GM18867 (cell line): ENCODE results near the gene SRPK1.

ENCODE experiments used
- ATAC-seq: cut with Tn5 transposase; IDR thresholded peaks from one replicate; pipeline ENCODE4 v1.9.1; 2021; ENCODE audit warnings: mild to moderate bottlenecking, moderate library complexity; ENCODE audit not compliant: unreplicated experiment

Gene SRPK1

DNA sequence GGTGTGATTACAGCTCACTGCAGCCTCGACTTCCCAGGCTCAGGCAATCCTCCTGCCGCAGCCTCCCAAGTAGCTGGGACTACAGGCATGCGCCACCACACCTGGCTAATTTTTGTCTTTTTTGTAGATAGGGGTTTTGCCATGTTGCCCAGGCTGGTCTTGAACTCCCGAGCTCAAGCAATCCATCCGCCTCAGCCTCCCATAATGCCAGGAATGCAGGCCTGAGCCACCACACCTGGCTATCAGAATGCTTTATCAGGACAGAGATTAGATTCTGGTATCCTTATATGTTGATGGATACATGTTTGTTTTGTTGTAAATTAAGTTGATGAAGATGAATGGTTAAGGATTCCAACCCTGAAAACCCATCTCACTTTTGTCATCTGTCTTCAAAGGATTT lies 91.6 kb downstream of the SRPK1 start:
- no peak for ATAC-seq

DNA sequence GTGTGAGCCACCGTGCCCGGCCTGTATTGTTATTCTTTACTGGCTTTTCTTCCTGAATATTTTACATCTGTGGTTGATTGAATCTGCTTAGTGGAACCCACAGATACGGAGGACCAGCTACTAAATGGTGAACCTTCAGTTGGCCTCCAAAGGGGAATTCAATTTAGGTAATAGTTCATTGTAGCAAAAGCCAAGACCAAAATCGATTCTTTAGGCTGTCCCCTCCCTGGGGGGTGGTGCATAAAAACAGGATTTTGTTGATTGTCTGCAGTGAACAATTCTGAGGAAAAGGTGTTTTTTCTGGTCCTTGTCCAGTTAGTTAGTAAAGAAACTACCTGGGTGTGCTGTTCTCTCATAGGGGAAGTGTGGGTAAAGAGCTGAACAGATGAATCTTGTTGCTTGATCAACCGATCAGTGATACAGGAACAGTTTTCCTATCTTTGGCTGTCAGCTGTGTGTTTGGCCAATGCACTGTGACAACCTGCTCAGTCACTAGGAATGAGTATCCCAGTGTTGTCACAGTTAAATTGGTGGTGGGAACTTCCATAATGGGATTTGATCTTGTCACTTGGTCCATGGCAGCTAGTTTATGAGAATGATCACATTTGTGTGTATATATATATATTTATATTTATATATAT lies 96.2 kb downstream of the SRPK1 start:
- no peak for ATAC-seq

DNA sequence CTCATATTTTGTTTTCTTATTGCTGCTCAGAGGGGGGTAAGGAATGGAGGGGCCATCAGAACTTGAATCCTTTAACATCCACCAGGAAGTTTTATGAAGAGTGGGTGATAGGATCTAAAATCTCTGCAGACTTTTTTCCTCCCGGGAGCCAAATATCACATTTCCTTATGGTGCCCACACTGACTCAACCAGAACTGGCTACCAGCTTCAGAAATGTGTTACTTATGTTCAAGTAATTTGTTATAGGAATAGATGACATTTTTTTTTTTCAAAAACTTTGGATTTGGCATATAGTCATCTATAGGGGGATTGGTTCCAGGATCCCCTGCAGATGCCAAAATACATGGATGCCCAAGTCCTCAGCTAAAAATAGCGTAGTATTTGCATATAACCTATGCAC lies 97.3 kb downstream of the SRPK1 start:
- no peak for ATAC-seq

DNA sequence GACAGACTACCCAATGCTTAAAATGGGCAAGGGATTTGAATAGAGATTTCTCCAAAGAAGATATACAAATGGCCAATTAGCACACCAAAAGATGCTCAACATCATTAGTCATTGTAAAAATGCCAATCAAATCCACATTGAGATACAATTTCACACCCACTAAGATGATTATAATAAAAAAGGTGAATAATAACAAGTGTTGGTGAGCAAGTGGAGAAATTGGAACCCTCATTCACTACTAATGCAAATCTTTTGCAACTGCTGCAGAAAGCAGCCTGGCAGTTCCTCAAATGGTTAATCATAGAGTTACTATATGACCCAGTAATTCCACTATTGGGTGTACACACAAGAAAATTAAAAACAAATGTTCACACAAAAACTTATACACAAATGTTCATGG lies 103.4 kb downstream of the SRPK1 start:
- no peak for ATAC-seq

DNA sequence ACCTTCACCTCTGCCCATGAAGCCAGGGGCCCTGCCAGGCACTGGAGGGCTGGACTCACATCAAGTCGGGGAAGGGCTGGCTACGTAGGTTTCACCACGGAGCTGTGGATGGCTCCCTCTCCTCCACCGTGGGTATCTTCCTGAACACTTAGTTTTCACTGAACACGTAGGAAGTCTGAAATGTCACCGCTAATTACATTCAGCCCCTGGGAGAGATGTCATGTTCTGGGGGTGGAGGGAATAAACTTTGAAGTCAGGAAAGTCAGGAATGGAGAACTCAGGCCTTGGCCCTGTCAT lies 109.3 kb downstream of the SRPK1 start:
- no peak for ATAC-seq

DNA sequence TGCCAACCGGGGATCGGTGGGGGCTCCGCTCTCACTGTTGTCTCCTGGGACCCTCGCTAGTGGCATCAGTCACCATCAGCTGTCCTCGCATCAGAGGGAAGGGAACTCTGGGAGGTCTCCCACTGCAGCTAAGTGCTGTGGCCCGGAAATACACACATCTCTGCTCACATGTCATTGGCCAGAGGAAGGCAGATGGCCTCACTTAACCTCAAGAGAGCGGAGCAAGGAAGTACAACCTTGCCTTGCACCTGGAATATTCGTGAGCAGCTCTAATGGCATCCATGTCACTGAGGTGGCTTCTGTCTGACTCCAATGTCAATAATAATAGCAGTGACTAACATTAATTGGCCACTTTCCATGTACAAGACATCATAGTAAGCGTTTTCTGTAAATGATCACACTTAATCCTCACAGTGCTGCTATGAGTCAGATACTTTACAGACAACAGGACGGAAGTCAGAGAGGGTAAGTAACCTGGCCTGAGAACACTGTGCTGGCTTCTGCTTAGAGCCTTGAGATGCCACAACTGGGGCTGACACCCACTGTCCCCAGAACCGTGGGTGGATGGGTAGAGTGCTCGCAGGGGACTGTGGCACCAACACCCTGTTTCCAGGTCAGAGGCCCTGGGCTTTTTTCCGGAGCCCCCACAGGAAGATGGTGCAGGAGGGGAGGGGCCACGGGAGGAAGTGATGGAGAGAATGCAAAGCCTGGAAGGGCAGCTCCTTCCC lies 109.8 kb downstream of the SRPK1 start:
- no peak for ATAC-seq

DNA sequence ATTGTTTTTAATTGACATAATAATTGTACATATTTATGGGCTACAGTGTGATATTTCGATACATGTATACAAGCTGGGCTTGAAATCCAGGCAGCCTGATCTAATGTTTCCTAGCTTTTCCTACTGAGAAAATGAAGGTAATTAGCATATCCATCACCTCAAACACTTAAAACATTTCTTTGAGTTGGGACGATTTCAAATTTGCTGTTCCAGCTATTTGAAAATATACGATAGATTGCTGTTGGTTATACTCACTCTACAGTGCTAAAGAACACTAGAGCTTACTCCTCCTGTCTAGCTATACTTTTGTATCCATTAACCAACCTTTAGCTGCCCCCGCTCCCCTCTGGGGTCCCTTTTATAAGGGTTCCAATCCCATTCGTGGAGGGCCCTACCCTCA lies 111.1 kb downstream of the SRPK1 start:
- ATAC-seq: no peak

DNA sequence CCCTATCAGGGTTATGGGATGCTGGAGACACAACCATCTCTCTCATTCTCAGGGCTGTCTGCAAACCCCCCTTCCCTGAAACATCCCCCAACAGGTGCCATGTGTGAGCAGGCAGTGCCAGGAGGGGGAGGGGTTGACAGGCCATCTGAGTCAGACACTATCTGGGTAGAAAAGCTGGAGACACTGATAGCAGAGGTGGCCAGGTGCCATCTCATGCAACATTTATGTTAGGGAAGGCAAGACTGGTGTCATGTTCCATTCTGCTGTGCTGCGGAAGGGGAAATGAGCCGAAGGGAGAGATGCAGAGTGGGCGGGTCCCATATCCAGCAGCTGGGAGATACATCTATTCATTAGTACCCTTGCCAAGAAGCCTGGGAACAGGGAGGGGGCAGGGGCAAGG lies 112.2 kb downstream of the SRPK1 start:
- no peak for ATAC-seq

DNA sequence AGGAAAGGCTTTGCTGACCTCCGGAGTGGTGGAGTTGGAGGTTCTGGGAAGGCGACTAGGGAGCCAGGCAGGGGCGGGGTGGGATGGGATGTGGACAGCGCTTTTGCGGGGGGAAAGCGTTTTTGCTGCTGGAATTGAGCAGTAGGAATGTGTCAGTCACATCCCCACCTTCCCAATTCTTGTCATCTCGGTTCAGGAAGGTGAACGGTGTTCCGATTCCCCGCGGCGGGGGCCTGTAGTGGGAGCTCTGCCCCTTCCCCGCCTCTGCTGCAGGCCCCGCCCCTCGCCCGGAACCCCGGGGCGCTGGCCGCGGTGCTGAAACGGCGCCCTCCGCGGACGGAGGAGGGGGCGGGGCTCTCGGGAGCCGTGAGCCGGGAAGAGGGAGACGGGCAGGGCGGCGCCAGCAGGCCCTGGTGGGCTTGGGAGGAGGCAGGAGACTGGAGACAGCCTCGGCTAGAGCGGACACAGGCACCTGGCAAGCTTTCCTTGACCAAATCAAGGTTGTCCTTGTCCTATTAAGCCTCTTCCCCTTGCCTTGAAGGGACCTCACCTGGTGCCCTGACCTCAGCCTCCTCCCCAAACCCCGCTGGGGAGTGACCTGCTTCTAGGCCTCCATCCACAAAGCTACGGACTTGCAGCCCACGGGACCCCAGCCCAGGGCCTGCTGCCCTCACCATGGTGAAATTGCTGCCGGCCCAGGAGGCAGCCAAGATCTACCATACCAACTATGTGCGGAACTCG lies 115.7 kb downstream of the SRPK1 start, which contains the start of gene LHFPL5:
LHFPL5 (plus strand) TSS at position 357 of the 741 bp plus-strand sequence; CDS start at position 676, 319 bp downstream.
- no peak for ATAC-seq

DNA sequence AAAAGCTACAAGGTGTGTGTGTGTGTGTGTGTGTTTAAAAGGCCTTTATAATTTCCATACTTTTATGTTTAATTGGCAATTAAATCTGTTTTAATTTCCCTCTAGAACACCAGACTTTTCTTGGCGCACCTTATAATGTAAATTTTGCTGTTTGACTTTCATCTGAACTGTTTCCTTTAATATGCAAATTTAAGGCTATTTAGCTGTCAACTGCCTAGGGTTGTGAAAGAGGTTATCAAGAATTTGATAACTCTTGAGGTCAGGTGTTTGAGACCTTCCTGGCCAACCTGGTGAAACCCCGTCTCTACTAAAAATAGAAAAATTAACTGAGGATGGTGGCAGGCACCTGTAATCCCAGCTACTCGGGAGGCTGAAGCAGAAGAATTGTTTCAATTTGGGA lies 119.8 kb downstream of the SRPK1 start:
- no peak for ATAC-seq

DNA sequence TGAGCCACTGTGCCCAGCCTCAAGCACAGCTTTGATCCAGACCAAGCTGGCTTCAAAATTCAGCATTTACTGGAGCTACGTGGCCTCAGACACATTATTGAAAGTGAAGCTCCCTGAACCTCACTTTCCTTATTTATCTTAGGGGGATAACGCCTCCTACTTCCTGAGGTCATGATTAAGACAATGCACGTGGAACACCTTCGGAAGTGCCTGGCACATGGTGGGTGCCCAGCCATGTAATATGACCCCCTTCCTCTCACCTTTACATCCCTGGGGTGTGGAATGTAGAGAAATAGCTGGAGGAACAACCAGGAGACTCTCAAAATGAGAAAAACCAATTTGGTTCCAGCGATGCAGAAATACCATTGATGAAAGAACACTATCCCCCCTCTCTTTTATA lies 122.2 kb downstream of the SRPK1 start:
- no peak for ATAC-seq

DNA sequence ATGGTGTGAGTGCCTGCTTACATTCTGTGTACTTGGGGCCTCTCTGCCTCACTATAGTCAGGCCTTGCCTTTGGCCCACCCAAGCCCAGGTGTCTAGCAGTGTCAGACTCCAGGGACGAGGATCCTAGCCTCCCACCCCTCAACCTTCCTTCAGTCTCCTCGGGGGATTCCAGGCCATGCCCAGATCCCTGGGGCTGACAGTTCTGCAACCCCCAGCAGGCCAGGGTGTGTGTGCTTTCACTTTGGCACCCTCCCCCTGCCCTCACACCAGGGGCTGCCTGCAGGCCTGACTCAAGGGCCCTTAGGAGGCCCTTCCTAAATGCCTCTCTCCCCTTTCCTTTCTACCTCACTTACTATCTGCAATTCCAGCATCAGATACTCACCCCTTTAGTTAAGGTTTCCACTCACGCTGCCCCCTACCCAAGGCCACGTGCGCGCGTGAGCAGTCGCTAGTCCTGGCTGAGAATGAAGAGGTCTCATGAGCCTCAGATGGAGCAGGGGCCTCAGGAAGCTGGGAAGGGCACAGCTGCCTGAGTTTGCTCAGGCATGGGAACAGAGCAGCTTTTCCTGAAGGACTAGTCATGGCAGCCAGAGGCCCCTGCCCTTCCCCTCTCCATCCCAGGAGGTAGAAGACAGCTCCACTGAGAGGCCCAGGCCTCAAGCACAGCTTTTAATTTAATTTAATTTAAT lies 122.9 kb downstream of the SRPK1 start:
- no peak for ATAC-seq

DNA sequence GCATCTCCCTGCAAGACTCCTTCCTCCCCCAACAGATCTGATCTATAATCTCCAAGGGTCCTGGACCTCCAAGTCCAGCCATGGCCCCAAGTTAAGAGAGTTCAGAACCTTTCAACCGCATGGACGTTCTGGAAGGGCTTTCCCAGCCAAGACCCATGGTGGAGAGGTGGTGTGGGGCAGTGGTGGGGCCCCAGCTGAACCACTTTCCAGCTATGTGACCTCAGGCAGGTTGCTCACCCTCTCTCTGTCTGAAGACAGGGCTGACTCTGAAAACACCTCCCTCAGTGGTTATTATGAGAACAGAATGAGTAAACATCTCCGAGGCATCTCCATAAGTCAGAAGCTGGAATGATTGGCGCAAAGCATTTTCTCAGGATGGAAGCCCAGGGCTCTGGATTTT lies 124.7 kb downstream of the SRPK1 start:
- ATAC-seq: no peak

DNA sequence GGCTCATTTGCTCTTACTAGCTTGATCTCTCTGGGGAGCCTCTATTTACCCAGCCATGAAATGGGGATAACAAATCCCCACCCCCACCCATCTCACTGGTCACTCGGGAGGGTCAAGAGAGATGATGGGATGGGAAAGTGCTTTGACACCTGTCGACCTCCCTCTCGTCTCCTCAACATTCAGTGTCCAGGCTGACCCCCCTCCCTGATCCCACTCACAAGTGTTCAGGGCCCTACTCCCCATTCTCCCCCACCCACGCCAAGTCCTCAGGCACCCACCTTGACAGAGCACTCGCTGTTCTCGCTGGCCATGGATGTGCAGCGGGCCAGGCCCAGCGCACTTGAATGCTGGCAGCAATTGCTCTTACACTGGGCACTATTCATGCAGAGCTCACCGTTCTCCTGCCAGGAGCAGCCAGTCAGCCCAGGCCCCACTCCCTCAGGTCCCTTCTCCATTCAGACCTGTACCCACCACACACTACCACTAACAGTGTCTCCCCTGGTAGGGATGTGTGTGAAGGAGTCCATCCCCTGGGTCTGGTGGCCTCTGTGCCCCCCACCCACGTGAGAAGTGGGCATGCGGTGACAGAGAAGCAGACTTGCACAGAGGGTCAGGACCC lies 125.3 kb downstream of the SRPK1 start:
- no peak for ATAC-seq

DNA sequence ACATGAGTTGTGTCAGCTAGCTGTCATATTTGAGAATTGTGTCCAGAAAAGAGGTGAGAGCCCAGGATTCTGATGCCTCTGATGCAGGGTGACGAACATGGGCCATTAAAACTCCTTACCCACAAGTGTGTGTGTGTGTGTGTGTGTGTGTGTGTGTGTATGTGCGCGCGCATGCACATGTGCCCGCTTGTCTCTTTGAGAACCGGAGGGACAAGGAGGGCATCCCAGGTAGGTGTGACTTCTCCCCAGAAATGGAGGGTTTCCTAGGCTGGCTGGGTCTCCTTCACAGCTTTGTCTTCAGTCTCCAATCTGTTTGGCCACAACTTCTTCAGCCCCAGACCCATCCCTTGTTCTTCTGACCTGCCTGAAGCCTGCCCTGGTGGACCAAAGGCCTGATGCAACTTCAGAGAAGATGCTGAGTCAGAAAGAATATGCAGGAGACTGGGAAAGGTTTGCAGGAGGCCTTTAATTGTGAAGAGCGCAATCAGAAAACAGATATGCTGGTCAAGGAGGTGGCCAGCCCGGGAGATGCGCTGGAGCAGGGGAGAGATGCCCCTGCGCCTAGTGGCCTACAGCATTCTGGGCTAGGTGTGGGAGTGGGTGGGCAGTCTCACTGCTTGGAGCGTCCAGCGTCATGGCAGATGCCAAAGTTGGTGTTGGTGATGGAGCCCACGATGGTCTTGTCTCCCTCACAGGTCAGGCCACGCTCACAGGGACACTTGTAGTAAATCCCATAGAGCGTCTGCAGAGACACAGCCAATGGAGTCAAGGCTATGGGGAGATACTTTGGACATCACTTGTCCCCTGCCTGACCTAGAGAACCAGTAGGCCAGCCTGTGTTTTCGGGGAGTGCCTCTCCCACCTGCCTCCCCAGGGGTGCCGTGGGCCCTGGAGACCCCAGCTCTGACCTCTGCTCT lies 126.1 kb downstream of the SRPK1 start:
- no peak for ATAC-seq

DNA sequence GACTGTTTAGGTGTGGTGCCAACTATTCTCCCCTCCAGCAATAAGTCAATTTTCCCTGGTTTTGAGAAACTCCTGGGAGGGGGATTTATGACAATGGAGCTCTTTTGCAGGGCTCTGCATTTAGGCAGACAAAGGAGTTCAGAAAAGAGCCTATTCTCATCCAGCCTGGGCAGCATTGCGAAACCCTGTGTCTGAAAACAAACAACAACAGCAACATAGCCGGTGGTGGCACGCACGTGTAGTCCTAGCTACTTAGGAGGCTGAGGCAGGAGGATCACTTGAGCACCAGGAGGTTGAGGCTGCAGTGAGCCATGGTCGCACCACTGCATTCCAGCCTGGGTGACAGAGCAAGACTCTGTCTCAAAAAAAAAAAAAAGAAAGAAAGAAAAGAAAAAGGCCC lies 130.2 kb downstream of the SRPK1 start:
- ATAC-seq: no peak

DNA sequence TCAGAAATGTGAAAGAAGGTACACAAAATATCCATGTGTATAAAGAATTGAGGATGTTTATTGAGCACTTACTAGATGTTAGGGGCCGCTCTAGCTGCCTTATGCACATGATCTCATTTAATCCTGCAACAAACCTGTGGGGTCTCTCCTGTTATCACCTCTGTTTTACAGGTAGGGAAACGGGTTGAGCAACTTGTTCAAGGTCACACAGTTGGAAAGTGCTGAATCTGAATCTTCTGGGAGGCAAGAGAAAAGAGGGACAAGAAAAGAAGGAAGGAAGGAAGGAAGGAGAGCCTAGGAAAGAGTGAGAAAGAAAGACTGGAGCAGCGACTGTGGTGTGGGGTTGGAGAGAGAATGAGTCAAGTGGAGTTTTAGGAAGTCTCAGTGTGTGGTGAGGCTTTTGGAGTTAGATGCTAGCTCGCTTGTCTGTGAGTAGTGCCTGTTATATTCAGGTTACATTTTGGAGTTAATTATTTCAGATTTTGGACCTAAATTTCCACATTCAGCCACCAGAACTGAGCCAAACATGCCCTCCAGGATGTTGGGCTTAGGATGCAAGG lies 132.4 kb downstream of the SRPK1 start:
- no peak for ATAC-seq

DNA sequence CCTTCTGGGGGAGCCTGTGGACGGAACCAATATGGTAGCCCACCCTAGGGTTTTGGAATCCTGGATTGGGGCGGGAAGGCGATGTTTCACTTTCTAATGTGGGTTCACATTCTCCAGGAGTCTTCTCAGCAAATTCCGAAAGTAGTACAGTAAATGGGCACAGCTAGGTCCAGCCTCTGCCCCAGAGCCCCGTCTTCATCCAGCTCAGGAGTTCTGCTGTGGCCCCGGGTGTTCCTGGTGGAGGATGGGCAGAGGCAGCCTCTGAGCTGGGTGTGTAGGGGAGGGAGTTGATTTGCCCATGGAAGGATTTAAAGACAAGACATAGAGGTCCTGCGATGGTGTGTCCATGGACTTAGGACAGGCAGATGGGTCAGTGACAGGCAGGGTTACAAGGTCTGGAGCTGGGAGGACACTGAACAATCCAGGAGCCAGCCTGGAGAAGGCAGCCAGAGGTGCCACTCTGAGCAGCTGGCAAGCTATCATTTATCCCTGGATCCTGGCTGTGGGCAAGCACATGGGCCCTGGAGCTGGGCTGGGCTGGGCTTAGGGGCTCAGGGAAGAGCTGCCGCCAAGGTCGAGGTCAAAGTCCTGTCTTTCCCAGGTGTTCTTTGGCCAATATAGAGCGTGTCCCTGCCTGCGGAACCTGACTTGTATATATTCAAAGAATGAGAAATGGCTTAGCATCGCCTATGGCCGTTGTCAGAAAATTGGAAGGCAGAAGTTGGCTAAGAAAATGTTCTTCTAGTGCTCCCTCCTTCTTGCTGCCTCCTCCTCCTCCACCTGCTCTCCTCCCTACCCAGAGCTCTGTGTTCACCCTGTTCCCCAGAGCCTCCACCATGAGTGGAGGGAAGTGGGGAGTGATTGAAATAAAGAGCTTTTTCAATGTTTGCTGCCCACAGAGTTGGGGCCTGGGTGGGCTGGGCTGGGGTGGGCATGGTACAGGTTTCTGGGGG lies 133.4 kb downstream of the SRPK1 start:
- no peak for ATAC-seq

DNA sequence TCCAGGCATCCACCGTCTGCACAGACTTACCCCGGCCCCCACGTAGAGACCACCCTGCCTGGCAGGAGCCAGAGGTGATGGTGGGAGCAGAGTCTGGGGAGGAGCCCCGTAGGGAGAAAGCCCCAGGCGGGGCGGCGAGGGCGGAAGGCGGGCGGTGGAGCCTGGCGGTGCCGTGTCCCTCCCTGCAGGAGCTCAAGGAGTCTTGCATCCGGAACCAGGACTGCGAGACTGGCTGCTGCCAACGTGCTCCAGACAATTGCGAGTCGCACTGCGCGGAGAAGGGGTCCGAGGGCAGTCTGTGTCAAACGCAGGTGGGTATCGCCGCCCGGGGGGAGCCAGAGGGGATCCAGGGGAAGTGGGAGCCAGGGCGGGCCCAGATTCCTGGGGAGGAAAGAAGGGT lies 134.1 kb downstream of the SRPK1 start:
- ATAC-seq: no peak
